ENCODE measurements around the gene ARPC2. TPM values are rescaled to one million over a fixed set of nuclear protein-coding genes. Genes with fewer than 3 reads are reported as not detected.

The ARPC2 gene
- total RNA-seq, 1 donor from 2014 or later = 159 TPM

DNA sequence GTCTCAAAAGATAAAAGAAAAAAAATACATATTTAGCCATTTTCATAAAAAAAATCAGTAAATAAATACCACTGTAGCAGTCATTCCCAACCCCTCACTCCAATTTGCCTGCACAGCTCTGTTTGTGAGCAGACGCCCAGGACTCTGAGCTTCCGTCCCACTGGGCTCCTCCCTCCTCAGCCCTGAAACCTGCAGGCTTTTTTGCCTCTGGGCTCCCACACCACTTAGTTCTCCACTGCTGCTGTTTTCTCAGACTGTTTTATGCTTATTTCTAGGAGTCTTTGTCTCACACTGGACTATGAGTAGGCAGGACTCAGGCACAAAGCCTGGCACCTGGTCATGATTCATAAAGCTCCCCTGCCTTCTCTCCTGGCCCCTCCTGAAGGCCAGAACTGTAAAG lies 44.1 kb upstream of the ARPC2 start:
- Mint-ChIP-seq H3K4me1 (peaks cover 5% of the 10 kb centered on the region), H3K27ac (ENCODE audit: unreplicated experiment) (no peak overlapping the region), H3K27me3 (ENCODE audit: low read depth) (peaks cover 26% of the 10 kb centered on the region), H3K4me3 (no peak overlapping the region), H3K36me3 (ENCODE audit: low read depth) (no peaks in the 10 kb centered on the region), H3K9me3 (no peaks in the 10 kb centered on the region)
- no peak for DNase-seq (ENCODE audit: low read depth, low spot score)
- TF ChIP-seq CTCF (conservative IDR thresholded peaks at IDR 0.05) = no peak

DNA sequence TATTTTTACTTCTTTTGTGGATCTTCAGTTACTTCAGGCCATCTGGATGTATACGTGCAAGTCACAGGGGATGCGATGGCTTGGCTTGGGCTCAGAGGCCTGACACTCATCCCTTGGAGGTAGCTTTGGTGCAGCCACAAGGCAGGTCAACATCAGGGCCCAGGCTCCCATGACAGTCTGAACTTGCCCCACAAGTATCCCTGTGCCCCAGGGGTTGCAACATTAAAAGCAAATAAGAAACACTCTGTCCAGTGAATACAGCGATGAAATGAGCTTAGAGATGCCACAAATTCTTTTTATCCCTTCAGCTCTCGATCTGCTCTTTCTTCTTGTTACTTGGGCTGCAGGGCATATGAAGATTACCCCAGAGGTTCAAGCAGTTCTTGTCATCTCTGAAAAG lies 37.2 kb upstream of the ARPC2 start:
- Mint-ChIP-seq H3K9me3 (no peaks in the 10 kb centered on the region), H3K4me1 (no peaks in the 10 kb centered on the region)

GRCh38 chr2:218180467-218181114 lies 36.4 kb upstream of the ARPC2 start:
- Mint-ChIP-seq H3K4me1 (no peaks in the 10 kb centered on the region), H3K36me3 (ENCODE audit: low read depth) (no peaks in the 10 kb centered on the region), H3K27ac (ENCODE audit: unreplicated experiment) (no peak overlapping the region)

More for the DNA sequence above, 37.2 kb upstream of the ARPC2 start:
- TF ChIP-seq CTCF (conservative IDR thresholded peaks at IDR 0.05) = no peak
- H3K27ac Mint-ChIP-seq (ENCODE audit: unreplicated experiment) = no peak overlapping the region
- DNase-seq (ENCODE audit: low read depth, low spot score) = no peak
- H3K36me3 Mint-ChIP-seq (ENCODE audit: low read depth) = no peaks in the 10 kb centered on the region
- no peak overlapping the region for H3K4me3 Mint-ChIP-seq
- H3K27me3 Mint-ChIP-seq (ENCODE audit: low read depth) = peaks cover 14% of the 10 kb centered on the region

GRCh38 chr2:218184331-218184730 lies 32.7 kb upstream of the ARPC2 start:
- H3K4me3 Mint-ChIP-seq = no peak overlapping the region
- no peaks in the 10 kb centered on the region for H3K9me3 Mint-ChIP-seq
- DNase-seq (ENCODE audit: low read depth, low spot score) = no peak
- TF ChIP-seq CTCF (conservative IDR thresholded peaks at IDR 0.05) = no peak
- H3K27ac Mint-ChIP-seq (ENCODE audit: unreplicated experiment) = no peak overlapping the region
- H3K27me3 Mint-ChIP-seq (ENCODE audit: low read depth) = peaks cover 22% of the 10 kb centered on the region
- H3K4me1 Mint-ChIP-seq = no peaks in the 10 kb centered on the region
- H3K36me3 Mint-ChIP-seq (ENCODE audit: low read depth) = no peaks in the 10 kb centered on the region

More at GRCh38 chr2:218180467-218181114, 36.4 kb upstream of the ARPC2 start:
- no peak for TF ChIP-seq CTCF (conservative IDR thresholded peaks at IDR 0.05)
- no peak for DNase-seq (ENCODE audit: low read depth, low spot score)
- peaks cover 16% of the 10 kb centered on the region for H3K27me3 Mint-ChIP-seq (ENCODE audit: low read depth)
- no peaks in the 10 kb centered on the region for H3K9me3 Mint-ChIP-seq
- no peak overlapping the region for H3K4me3 Mint-ChIP-seq

- Mint-ChIP-seq H3K9me3 (no peaks in the 10 kb centered on the region), H3K4me1 (no peaks in the 10 kb centered on the region), H3K27ac (ENCODE audit: unreplicated experiment) (no peak overlapping the region), H3K4me3 (no peak overlapping the region), H3K27me3 (ENCODE audit: low read depth) (peaks cover 21% of the 10 kb centered on the region), H3K36me3 (ENCODE audit: low read depth) (no peaks in the 10 kb centered on the region)
- peak; percentile 37 for DNase-seq (ENCODE audit: low read depth, low spot score)
- TF ChIP-seq CTCF (conservative IDR thresholded peaks at IDR 0.05) = peak; percentile 79
Measured at GRCh38 chr2:218186355-218186766, 30.6 kb upstream of the ARPC2 start.
